ENCODE results near the gene TAL1. TPM values are rescaled to one million over a fixed set of nuclear protein-coding genes. Genes with fewer than 3 reads are reported as not detected.

The TAL1 gene
- total and polyA plus RNA-seq, 7 donors: 0.73 to 2.1 (median 1.5) TPM

GRCh38 chr1:47235806-47236205, 3.8 kb upstream of the TAL1 start:
- no peak for TF ChIP-seq CTCF (IDR thresholded peaks at IDR 0.05)
- Histone ChIP-seq H3K27me3 (ENCODE audit: insufficient read depth in 3 of 3, low read length in 2 of 3) (peaks cover 7 to 38% (median 14%) of the 10 kb centered on the region in 3 donors), H3K9me3 (no peaks in the 10 kb centered on the region), H3K4me1 (peaks cover 6% of the 10 kb centered on the region), H3K36me3 (ENCODE audit: insufficient read depth in 1 of 2, low read depth in 1 of 2) (no peaks in the 10 kb centered on the region), H3K27ac (no peak overlapping the region), H3K4me3 (no peak overlapping the region)
- DNase-seq: no peak
- WGBS, 3 donors: 67 to 79% (median 76%) methylated on average over 4 of the region's 4 CpGs
- ATAC-seq: no peak
- intact Hi-C loops (cut with DNase I): loop anchor here in 1 of 2 donors (2.0 kb wide), 1 partner anchor 17 kb away; no protein-coding TSS in a partner anchor

DNA sequence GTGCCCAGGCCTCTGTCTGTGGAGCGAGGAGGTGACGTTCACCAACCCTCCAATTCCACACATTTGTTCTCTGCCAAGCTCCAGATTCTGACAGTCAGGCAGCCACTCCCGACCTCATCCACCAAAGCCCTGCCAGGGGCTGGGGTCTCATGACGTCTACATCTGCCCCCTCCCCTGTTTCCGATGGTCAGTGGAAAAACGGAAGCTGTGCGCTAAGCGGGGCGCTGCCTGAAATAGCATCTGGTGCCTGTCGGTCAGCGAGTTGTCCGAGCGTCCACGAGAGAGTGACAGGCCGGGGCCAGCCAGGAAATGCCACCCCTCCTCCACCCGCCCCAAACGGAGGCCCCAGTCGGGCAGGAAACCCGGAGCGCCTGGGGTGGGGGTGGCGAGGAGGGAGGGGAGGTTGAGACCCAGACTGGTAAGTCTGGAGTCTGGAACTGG, 3.2 kb upstream of the TAL1 start:
- peak overlapping the region; percentile 38 for H3K4me3 ChIP-seq
- TF ChIP-seq CTCF (IDR thresholded peaks at IDR 0.05): no peak
- H3K9me3 ChIP-seq: no peaks in the 10 kb centered on the region
- peak in 2 of 4 donors; percentile 43 to 47 for ATAC-seq
- H3K27me3 ChIP-seq (ENCODE audit: insufficient read depth in 3 of 3, low read length in 2 of 3): peaks cover 7 to 43% (median 19%) of the 10 kb centered on the region in 3 donors
- DNase-seq: peak in 1 of 2 donors; percentile 63
- WGBS, 3 donors: 18 to 30% (median 23%) methylated on average over 21 of the region's 21 CpGs
- no peak overlapping the region for H3K27ac ChIP-seq
- intact Hi-C loops (cut with DNase I): no loop called here
- H3K4me1 ChIP-seq: peaks cover 6% of the 10 kb centered on the region
- no peaks in the 10 kb centered on the region for H3K36me3 ChIP-seq (ENCODE audit: insufficient read depth in 1 of 2, low read depth in 1 of 2)

DNA sequence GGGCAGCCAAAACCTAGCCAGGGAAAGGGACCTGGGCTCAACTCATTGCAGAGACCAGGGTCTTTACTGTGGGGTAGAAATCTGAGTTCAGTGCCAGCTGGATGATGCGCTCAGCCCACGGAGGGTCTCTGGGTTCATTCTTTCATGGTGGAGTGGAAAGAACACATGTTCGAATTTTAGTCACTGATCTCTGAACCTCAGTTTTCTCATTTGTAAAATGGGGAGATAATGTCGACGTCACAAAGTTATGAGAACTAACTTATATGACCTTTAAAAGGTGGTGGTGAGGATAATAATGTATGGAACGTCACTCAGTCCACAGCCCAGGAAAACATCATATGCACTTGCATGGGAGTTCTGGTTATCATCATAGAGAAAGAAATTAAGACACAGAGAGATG, 1.2 kb upstream of the TAL1 start:
- Histone ChIP-seq H3K36me3 (ENCODE audit: insufficient read depth in 1 of 2, low read depth in 1 of 2) (no peaks in the 10 kb centered on the region), H3K9me3 (no peaks in the 10 kb centered on the region), H3K27me3 (ENCODE audit: insufficient read depth in 3 of 3, low read length in 2 of 3) (peaks cover 7 to 64% (median 25%) of the 10 kb centered on the region in 3 donors), H3K4me3 (no peak overlapping the region), H3K4me1 (peaks cover 6% of the 10 kb centered on the region), H3K27ac (no peak overlapping the region)
- no peak for ATAC-seq
- intact Hi-C loops (cut with DNase I): no loop called here
- DNase-seq: no peak
- TF ChIP-seq CTCF (IDR thresholded peaks at IDR 0.05): no peak
- 68 to 75% (median 69%) methylated on average over 6 of the region's 6 CpGs for whole genome bisulfite sequencing, 3 donors

- Histone ChIP-seq H3K4me3 (peak overlapping the region; percentile 62), H3K9me3 (no peaks in the 10 kb centered on the region), H3K4me1 (peaks cover 6% of the 10 kb centered on the region), H3K36me3 (ENCODE audit: insufficient read depth in 1 of 2, low read depth in 1 of 2) (no peaks in the 10 kb centered on the region), H3K27me3 (ENCODE audit: insufficient read depth in 3 of 3, low read length in 2 of 3) (peaks cover 7 to 80% (median 29%) of the 10 kb centered on the region in 3 donors), H3K27ac (peak overlapping the region; percentile 65)
- no peak for TF ChIP-seq CTCF (IDR thresholded peaks at IDR 0.05)
- ATAC-seq: peak in 2 of 4 donors; percentile 28 to 54
- intact Hi-C loops (cut with DNase I): no loop called here
- DNase-seq: no peak
- 2 to 3% (median 3%) methylated on average over 56 to 62 of the region's 62 CpGs for WGBS, 3 donors
Observed at GRCh38 chr1:47231301-47232186, 481 bp downstream of the TAL1 start.

Measured in psoas muscle (tissue), 8 donors.